Ovary (tissue), 3 donors: ENCODE data around the gene PET100.

Experiments used
- CTCF ChIP-seq, 3 donors: fragments of 450-650 bp in 2 of 3; fragments of 200-600 bp in 1 of 3; IDR thresholded peaks; one replicate each; pipeline versions ENCODE4 v1.5.1 to v1.8.0; 2016 to 2022; ENCODE audit warnings: antibody characterized with exemption in 3 of 3, mild to moderate bottlenecking in 1 of 3
- EP300 ChIP-seq: sonication (generic); formaldehyde crosslinking; IDR thresholded peaks from one replicate; pipeline ENCODE4 v1.6.1; 2017; ENCODE audit warnings: antibody characterized with exemption
- POLR2A ChIP-seq: fragments of 450-650 bp; IDR thresholded peaks from one replicate; pipeline ENCODE4 v1.6.1; 2017; ENCODE audit warnings: antibody characterized with exemption, mild to moderate bottlenecking, moderate library complexity
- donor health status: DM: no; HTN: no; CAD: no.

GRCh38 chr19:7657131-7657751 lies 27.6 kb downstream of the PET100 start:
- TF ChIP-seq CTCF (IDR thresholded peaks at IDR 0.05) (no peak), POLR2A (no peak), EP300 (no peak)
